Mucosa of descending colon (tissue), 3 donors: Measurements from ENCODE around the gene FAT2. TPM values are rescaled to one million over a fixed set of nuclear protein-coding genes. Genes with fewer than 3 reads are reported as not detected.

Experiments used
- ATAC-seq: fragments of 200-7000 bp; cut with Tn5 transposase; one replicate; pipeline ENCODE4 v1.9.1; 2020; ENCODE audit warnings: mild to moderate bottlenecking, moderate library complexity
- DNase-seq, 3 donors: peaks; one replicate each; pipeline ENCODE4 v3.0.0-alpha.2; 2020
- H3K36me3 ChIP-seq: fragments of 200-600 bp; one replicate; pipeline ENCODE4 v1.8.0; 2021; ENCODE audit warnings: low read depth, mild to moderate bottlenecking
- H3K4me1 ChIP-seq: fragments of 200-600 bp; one replicate; pipeline ENCODE4 v1.8.0; 2021; ENCODE audit warnings: low read depth, mild to moderate bottlenecking
- H3K4me3 ChIP-seq: fragments of 200-600 bp; one replicate; pipeline ENCODE4 v1.8.0; 2021; ENCODE audit warnings: mild to moderate bottlenecking
- H3K9me3 ChIP-seq: fragments of 200-600 bp; one replicate; pipeline ENCODE4 v1.8.0; 2021; ENCODE audit warnings: mild to moderate bottlenecking
- intact Hi-C, 2 donors: fragments of 100-400 bp; cut with DNase I in 1 of 2; cut with micrococcal nuclease in 1 of 2; formaldehyde crosslinking; loops; one replicate each; pipeline versions ENCODE4 v1.11.0 to v1.11.1; 2022; cut with DNase I, micrococcal nuclease
- total RNA-seq, 3 donors: library from RNA; stranded (reverse); fragmentation: NEBNext Ultra II Directional in 2 of 3; extraction: Animal tissue kit (Norgen Biotek cat#: 25700) in 2 of 3; gene quantifications; one replicate each; pipeline versions ENCODE4 v1.2.1 to v1.2.4, GENCODE V29; 2021 to 2023
- TF ChIP-seq, protein P1 (sequence below): fragments of 200-600 bp; IDR thresholded peaks from one replicate; pipeline ENCODE4 v1.8.0; 2022; ENCODE audit warnings: antibody characterized with exemption, mild to moderate bottlenecking
- donor health status: DM: no; HTN: no; CAD: no; lungs with moderate emphysema.
- donor health status: DM: no; HTN: no; CAD: no.
- donor health status: DM: no; HTN: yes; CAD: no.

Gene FAT2
- total RNA-seq, 3 donors from 2014 or later = not detected

DNA sequence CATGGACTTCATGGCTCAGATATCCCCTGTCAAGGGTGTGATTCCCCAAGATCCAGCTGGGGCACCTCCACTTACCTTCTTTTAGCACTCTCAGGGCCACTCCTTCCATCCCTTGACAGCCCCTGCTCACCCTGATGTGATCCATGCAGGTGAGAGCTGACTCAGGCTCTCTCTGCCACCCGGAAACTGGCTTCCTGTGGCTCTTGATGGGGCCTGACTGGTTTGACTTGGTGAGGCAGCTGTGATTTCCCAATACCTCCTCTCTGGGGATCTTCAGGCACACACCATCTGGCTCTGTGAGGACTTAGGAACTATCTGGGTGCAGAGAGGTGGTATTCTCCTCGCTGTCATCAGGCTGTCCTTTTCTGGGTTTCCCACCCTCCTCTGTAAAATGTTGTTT is 7.9 kb upstream of the FAT2 start:
- TF ChIP-seq, protein P1, sequence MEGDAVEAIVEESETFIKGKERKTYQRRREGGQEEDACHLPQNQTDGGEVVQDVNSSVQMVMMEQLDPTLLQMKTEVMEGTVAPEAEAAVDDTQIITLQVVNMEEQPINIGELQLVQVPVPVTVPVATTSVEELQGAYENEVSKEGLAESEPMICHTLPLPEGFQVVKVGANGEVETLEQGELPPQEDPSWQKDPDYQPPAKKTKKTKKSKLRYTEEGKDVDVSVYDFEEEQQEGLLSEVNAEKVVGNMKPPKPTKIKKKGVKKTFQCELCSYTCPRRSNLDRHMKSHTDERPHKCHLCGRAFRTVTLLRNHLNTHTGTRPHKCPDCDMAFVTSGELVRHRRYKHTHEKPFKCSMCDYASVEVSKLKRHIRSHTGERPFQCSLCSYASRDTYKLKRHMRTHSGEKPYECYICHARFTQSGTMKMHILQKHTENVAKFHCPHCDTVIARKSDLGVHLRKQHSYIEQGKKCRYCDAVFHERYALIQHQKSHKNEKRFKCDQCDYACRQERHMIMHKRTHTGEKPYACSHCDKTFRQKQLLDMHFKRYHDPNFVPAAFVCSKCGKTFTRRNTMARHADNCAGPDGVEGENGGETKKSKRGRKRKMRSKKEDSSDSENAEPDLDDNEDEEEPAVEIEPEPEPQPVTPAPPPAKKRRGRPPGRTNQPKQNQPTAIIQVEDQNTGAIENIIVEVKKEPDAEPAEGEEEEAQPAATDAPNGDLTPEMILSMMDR = no peak
- Histone ChIP-seq H3K4me3 (no peak overlapping the region), H3K4me1 (no peaks in the 10 kb centered on the region), H3K9me3 (no peaks in the 10 kb centered on the region), H3K36me3 (no peaks in the 10 kb centered on the region)
- ATAC-seq = no peak
- intact Hi-C loops = no loop called here
- DNase-seq = no peak

DNA sequence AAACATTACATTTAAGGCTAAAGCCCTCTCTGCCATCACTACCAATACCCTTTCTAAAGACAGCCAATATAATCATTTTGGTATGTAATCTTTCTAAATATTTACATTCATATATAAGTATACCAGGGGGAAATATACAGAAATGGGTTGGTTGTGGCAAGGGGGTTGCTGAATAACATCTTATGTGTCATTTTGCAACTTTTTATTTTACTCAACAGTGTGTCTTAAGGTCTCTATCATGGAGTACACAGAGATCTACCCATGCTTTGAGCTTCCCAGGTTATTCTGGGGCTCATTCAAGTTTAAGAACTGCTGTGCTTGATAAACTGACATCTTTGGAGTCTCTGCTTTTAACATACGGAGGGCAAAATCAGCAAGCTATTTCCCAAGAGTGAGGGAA is 7.4 kb upstream of the FAT2 start:
- ATAC-seq = no peak
- intact Hi-C loops = no loop called here

DNA sequence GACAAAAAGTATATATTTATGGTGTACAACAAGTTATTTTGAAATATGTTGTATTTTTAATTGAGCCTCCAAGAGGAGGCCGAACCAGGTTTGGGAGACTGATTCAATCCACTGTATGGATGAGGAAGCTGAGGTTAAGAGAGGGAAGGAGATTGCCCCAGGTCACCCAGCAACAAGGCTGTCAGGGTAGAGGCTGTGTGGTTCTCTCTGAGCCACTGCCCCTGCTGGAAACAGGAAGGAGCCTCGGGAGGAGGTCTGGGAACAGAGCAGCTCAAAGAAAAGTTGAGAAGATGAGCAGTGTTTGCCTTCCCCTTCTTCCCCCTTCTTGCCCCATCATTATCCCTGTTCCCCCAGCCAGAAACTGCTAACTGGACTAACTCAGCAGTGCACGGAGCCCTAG is 6.6 kb upstream of the FAT2 start:
- no peak for ATAC-seq

More for the DNA sequence above, 7.4 kb upstream of the FAT2 start:
- H3K36me3 ChIP-seq = no peaks in the 10 kb centered on the region
- no peaks in the 10 kb centered on the region for H3K4me1 ChIP-seq
- no peaks in the 10 kb centered on the region for H3K9me3 ChIP-seq
- TF ChIP-seq, protein P1 = no peak
- DNase-seq = no peak
- H3K4me3 ChIP-seq = no peak overlapping the region

DNA sequence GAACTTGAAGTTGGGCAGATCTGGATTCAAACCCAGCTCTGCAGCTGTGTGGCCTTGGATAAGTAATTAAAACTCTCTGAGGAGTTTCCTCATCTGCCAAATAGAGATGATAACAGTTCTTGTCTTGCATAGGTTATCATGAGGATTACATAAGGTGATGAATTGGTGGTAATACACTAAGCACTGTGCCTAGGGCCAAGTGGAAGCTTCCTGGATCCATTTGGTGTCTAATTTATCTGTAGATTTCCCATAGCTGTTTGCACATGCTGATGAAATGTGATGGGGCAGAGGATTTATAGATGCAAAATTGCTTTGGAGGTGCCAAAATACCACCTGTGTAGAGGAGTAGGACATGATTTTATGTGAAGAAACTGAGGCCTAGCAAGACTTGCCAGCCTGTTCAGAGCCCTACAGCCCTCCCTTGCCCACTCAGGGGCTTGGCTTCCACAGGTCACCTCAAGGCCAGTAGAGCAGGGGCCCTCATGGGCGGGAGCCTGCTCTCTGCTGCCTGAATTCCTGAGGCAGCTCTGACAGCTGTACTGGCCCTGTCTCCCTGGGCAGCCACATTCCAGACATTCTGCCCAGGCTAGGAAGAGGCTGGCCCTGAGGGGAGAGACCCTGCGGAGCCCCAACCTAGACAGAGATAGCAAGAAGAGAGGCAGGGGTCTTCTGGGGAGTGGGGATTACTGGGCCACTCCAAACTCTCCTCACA is 5.9 kb upstream of the FAT2 start:
- Histone ChIP-seq H3K4me3 (no peak overlapping the region), H3K36me3 (no peaks in the 10 kb centered on the region), H3K4me1 (no peaks in the 10 kb centered on the region), H3K9me3 (no peaks in the 10 kb centered on the region)
- TF ChIP-seq, protein P1 = no peak
- intact Hi-C loops = no loop called here
- no peak for ATAC-seq
- DNase-seq = no peak

More for the DNA sequence above, 6.6 kb upstream of the FAT2 start:
- intact Hi-C loops = no loop called here
- no peaks in the 10 kb centered on the region for H3K9me3 ChIP-seq
- no peak for DNase-seq
- TF ChIP-seq, protein P1 = no peak
- no peak overlapping the region for H3K4me3 ChIP-seq
- H3K36me3 ChIP-seq = no peaks in the 10 kb centered on the region
- H3K4me1 ChIP-seq = no peaks in the 10 kb centered on the region

DNA sequence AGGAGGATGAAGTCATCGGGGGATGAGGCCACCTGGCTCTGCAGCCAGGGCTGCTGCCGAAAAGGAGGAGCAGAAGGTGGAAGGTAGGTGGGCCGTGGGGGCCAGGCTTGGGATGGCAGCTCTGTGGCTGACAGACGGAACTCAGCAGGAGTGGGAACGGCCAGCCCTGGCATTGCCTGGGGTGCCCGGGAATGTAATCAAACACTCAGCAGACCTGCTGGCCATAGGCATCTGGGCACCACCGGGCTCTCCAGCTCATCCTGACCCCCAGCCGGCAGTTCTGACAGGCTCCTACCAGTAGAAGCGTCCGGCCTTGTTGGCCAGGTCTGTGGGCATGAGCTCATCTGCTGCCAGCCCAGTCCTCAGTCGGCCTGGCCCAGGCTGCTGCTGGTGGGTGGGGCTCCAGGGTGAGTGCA is 4.3 kb upstream of the FAT2 start:
- no peak for ATAC-seq
- TF ChIP-seq, protein P1 = no peak
- Histone ChIP-seq H3K4me3 (no peak overlapping the region), H3K4me1 (no peaks in the 10 kb centered on the region), H3K36me3 (no peaks in the 10 kb centered on the region), H3K9me3 (no peaks in the 10 kb centered on the region)
- intact Hi-C loops = no loop called here
- DNase-seq = no peak
